ENCODE data around the gene APMAP. TPM values are rescaled to one million over a fixed set of nuclear protein-coding genes. Genes with fewer than 3 reads are reported as not detected.

The APMAP gene
- total and polyA plus RNA-seq, 7 donors = 19.9 to 44.5 (median 25.5) TPM

DNA sequence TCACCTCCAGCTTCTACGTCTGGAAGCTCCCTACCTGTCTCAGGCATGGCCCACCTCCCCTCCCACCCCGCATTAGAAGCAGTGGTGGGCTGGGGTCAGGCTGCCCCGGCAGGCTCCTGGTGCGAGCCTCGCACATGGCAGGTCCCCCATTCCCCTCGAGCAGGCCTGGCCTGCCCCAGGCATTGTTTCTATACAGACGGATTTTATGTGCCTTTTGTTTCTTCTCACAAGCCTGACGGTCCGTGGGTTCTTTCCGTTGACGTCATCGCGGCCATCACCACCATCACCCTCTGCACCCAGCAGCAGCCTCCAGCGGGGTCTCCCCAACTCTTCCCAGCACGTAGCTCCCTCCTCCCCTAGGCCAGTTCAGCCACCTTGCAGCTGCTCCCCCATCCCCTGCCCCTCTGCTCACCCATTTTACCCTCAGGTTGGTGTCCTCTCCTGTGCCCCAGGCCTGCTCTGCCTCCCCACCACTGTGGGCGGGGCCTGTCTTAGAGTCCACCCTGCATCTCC lies 38.9 kb downstream of the APMAP start:
- Histone ChIP-seq H3K27ac (no peak overlapping the region), H3K4me1 (no peaks in the 10 kb centered on the region), H3K9me3 (no peaks in the 10 kb centered on the region), H3K4me3 (no peak overlapping the region), H3K36me3 (ENCODE audit: insufficient read depth in 1 of 2, low read depth in 1 of 2) (peaks cover 0 to 13% of the 10 kb centered on the region in 2 donors), H3K27me3 (ENCODE audit: insufficient read depth in 3 of 3, low read length in 2 of 3) (no peaks in the 10 kb centered on the region)
- 87 to 90% (median 90%) methylated on average over 15 to 16 of the region's 16 CpGs for WGBS, 3 donors
- DNase-seq (no peak), ATAC-seq (no peak)
- intact Hi-C loops (cut with DNase I) = no loop called here
- TF ChIP-seq, protein P1, sequence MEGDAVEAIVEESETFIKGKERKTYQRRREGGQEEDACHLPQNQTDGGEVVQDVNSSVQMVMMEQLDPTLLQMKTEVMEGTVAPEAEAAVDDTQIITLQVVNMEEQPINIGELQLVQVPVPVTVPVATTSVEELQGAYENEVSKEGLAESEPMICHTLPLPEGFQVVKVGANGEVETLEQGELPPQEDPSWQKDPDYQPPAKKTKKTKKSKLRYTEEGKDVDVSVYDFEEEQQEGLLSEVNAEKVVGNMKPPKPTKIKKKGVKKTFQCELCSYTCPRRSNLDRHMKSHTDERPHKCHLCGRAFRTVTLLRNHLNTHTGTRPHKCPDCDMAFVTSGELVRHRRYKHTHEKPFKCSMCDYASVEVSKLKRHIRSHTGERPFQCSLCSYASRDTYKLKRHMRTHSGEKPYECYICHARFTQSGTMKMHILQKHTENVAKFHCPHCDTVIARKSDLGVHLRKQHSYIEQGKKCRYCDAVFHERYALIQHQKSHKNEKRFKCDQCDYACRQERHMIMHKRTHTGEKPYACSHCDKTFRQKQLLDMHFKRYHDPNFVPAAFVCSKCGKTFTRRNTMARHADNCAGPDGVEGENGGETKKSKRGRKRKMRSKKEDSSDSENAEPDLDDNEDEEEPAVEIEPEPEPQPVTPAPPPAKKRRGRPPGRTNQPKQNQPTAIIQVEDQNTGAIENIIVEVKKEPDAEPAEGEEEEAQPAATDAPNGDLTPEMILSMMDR (IDR thresholded peaks at IDR 0.05) = no peak

DNA sequence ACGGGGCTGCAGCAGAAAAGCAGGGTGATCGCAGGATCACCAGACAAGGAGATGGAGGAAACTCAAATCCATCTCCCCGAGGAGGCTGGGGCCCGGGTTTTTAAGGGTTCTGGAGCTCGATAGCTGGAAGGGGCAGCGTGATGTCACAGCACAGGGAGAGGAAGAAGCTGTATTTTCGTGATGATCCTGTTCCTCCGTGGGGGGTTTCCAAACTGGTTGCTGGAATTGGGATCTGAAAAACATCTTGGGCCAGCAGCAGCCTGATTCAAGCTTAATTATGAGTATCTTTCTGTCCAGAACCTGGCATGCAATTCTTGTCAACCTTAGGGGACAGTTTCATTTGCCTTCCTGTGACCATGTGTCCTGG lies 39.4 kb downstream of the APMAP start:
- peaks cover 0 to 8% of the 10 kb centered on the region in 2 donors for H3K36me3 ChIP-seq (ENCODE audit: insufficient read depth in 1 of 2, low read depth in 1 of 2)
- H3K4me1 ChIP-seq = no peaks in the 10 kb centered on the region
- H3K4me3 ChIP-seq = no peak overlapping the region
- H3K27ac ChIP-seq = no peak overlapping the region
- intact Hi-C loops (cut with DNase I) = no loop called here
- TF ChIP-seq, protein P1 (IDR thresholded peaks at IDR 0.05) = no peak
- ATAC-seq (no peak), DNase-seq (no peak)
- H3K9me3 ChIP-seq = no peaks in the 10 kb centered on the region
- 34 to 57% (median 41%) methylated on average over 8 of the region's 8 CpGs for WGBS, 3 donors
- no peaks in the 10 kb centered on the region for H3K27me3 ChIP-seq (ENCODE audit: insufficient read depth in 3 of 3, low read length in 2 of 3)

DNA sequence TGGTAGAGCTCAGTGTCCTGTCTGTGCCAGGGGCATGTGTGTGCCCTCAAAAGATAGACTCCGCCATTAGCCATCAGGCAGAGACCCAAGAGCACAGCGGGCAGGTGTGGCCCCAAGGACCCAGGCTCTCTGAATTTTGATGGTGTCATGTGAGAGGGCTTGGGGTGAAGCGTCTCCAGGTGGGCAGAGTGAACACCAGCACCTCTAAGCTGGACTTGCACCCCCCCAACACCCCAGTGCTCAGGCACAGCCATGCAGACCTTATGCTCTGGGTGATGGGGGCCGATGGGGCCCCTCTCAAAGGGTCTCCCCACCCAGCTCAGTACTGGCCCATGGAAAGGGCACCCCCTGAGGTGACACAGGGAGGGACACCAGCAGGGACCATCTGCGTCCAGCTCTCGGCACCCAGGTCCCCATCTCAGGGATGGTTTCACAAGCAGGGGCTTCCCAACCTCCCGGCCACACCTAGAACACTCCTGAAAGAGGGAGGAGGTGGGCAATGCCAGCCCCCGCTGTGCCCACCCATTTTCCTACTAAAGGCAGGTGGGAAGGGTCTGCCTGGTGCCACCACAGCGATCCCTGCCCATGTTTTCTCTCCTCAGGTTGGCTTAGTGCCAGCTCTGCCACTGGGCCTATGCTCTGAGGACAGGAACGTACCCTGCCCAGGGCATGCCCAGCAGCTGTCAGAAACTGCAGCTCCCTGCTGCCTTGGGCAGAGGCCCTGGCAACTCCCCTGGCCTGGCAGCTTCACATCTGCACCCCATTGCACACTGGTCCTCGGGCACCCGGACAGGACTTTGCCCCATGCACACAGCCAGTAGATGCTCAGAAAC lies 40.0 kb downstream of the APMAP start:
- TF ChIP-seq, protein P1 (IDR thresholded peaks at IDR 0.05) = no peak
- WGBS, 3 donors = 65 to 78% (median 66%) methylated on average over 12 of the region's 12 CpGs
- Histone ChIP-seq H3K9me3 (no peaks in the 10 kb centered on the region), H3K27me3 (ENCODE audit: insufficient read depth in 3 of 3, low read length in 2 of 3) (no peaks in the 10 kb centered on the region), H3K4me3 (no peak overlapping the region), H3K4me1 (no peaks in the 10 kb centered on the region), H3K27ac (no peak overlapping the region), H3K36me3 (ENCODE audit: insufficient read depth in 1 of 2, low read depth in 1 of 2) (peaks cover 0 to 4% of the 10 kb centered on the region in 2 donors)
- peak in 3 of 4 donors; percentile 12 to 31 (median 16) for ATAC-seq
- intact Hi-C loops (cut with DNase I) = no loop called here
- DNase-seq = no peak

DNA sequence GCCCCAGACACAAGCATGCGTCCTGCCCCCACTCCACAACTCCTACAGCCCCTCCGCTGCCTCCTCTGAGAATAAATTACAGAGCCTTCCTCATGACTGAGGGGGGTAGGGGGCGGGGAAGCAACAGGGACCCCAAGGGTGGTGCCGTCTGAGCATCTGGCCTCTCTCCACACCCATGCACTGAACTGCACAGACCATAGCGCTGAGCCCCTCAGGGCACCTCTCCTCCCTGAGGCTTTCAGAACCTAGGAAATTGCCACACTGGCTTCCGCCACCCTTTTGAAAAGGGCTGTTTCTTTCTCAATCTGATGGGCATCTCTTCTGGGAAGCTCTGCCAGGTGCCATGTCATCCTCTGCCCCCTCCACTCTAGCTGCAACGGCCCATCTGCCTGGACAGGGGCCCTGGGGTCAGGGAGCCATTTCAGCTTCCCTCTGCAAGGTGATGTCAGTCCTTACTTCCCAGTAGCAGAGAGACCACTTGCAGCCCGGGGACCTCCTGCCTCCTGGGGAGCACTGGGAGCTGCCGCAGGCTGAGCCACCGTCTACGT lies 40.9 kb downstream of the APMAP start:
- TF ChIP-seq, protein P1 (IDR thresholded peaks at IDR 0.05) = no peak
- intact Hi-C loops (cut with DNase I) = no loop called here
- DNase-seq = no peak
- Histone ChIP-seq H3K4me3 (no peak overlapping the region), H3K27me3 (ENCODE audit: insufficient read depth in 3 of 3, low read length in 2 of 3) (no peaks in the 10 kb centered on the region), H3K4me1 (no peaks in the 10 kb centered on the region), H3K9me3 (no peaks in the 10 kb centered on the region), H3K27ac (no peak overlapping the region), H3K36me3 (ENCODE audit: insufficient read depth in 1 of 2, low read depth in 1 of 2) (no peaks in the 10 kb centered on the region)
- 57 to 62% (median 59%) methylated on average over 11 of the region's 11 CpGs for WGBS, 3 donors
- peak in 1 of 4 donors; percentile 24 for ATAC-seq
